H9 (cell line): Measurements from ENCODE around the gene PPP1R14B. TPM values are rescaled to one million over a fixed set of nuclear protein-coding genes. Genes with fewer than 3 reads are reported as not detected.

ENCODE experiments used
- DNase-seq: peaks from one replicate; pipeline ENCODE4 v3.0.0-alpha.2; 2017
- H2AFZ ChIP-seq: one replicate; pipeline ENCODE4 v1.6.1; 2013; ENCODE audit warnings: mild to moderate bottlenecking, low read length, control low read depth, moderate library complexity
- H2AK5ac ChIP-seq: 2 replicates; pipeline ENCODE4 v1.6.1; 2013; ENCODE audit warnings: low read length, control low read depth, mixed read lengths; ENCODE audit not compliant: insufficient read length
- H2BK120ac ChIP-seq: one replicate; pipeline ENCODE4 v1.6.1; 2013; ENCODE audit warnings: low read depth, mild to moderate bottlenecking, low read length, control low read depth, inconsistent platforms; ENCODE audit not compliant: poor library complexity, severe bottlenecking
- H2BK12ac ChIP-seq: 2 replicates; pipeline ENCODE4 v1.6.1; 2013; ENCODE audit warnings: low read length, control low read depth, mixed read lengths, low read depth; ENCODE audit not compliant: insufficient read length
- H2BK15ac ChIP-seq: 2 replicates; pipeline ENCODE4 v1.6.1; 2013; ENCODE audit warnings: low read depth, low read length, control low read depth
- H2BK20ac ChIP-seq: one replicate; pipeline ENCODE4 v1.6.1; 2013; ENCODE audit warnings: low read depth, mild to moderate bottlenecking, low read length, control low read depth, inconsistent platforms; ENCODE audit not compliant: poor library complexity, severe bottlenecking
- H2BK5ac ChIP-seq: 2 replicates; pipeline ENCODE4 v1.6.1; 2013; ENCODE audit warnings: low read length, control low read depth, mixed read lengths; ENCODE audit not compliant: insufficient read length
- H3K14ac ChIP-seq: 2 replicates; pipeline ENCODE4 v1.6.1; 2013; ENCODE audit warnings: low read length, control low read depth; ENCODE audit not compliant: insufficient read depth
- H3K18ac ChIP-seq: 2 replicates; pipeline ENCODE4 v1.6.1; 2013; ENCODE audit warnings: low read depth, mild to moderate bottlenecking, mixed read lengths, low read length, control low read depth; ENCODE audit not compliant: insufficient read length
- H3K23ac ChIP-seq: 2 replicates; pipeline ENCODE4 v1.6.1; 2013; ENCODE audit warnings: low read length, control low read depth, mixed read lengths, low read depth; ENCODE audit not compliant: insufficient read length
- H3K23me2 ChIP-seq: 2 replicates; pipeline ENCODE4 v1.6.1; 2013; ENCODE audit warnings: low read depth, mild to moderate bottlenecking, mixed read lengths, low read length, control low read depth; ENCODE audit not compliant: insufficient read length, poor library complexity, severe bottlenecking
- H3K27ac ChIP-seq: 2 replicates; pipeline ENCODE4 v1.5.1; 2013; ENCODE audit warnings: low read length, control low read depth, mixed read lengths, low read depth; ENCODE audit not compliant: insufficient read length
- H3K27me3 ChIP-seq: 2 replicates; pipeline ENCODE4 v1.6.1; 2013; ENCODE audit warnings: low read length, control low read depth, inconsistent platforms; ENCODE audit not compliant: insufficient read depth
- H3K4ac ChIP-seq: 2 replicates; pipeline ENCODE4 v1.6.1; 2013; ENCODE audit warnings: low read depth, mild to moderate bottlenecking, control low read depth, inconsistent platforms, low read length, moderate library complexity
- H3K4me1 ChIP-seq: 2 replicates; pipeline ENCODE4 v1.6.1; 2013; ENCODE audit warnings: low read length, control low read depth, inconsistent platforms; ENCODE audit not compliant: insufficient read depth
- H3K4me2 ChIP-seq: 2 replicates; pipeline ENCODE4 v1.6.1; 2013; ENCODE audit warnings: low read length, control low read depth, mixed read lengths; ENCODE audit not compliant: insufficient read length, insufficient read depth
- H3K56ac ChIP-seq: 2 replicates; pipeline ENCODE4 v1.6.1; 2013; ENCODE audit warnings: low read depth, mild to moderate bottlenecking, mixed read lengths, low read length, control low read depth; ENCODE audit not compliant: insufficient read length
- H3K79me1 ChIP-seq: 2 replicates; pipeline ENCODE4 v1.6.1; 2013; ENCODE audit warnings: low read depth, mild to moderate bottlenecking, moderate library complexity, low read length, control low read depth, inconsistent platforms; ENCODE audit not compliant: insufficient read depth, poor library complexity, severe bottlenecking
- H3K79me2 ChIP-seq: 2 replicates; pipeline ENCODE4 v1.6.1; 2013; ENCODE audit warnings: low read length, control low read depth, inconsistent platforms; ENCODE audit not compliant: insufficient read depth
- H3K9ac ChIP-seq: 2 replicates; pipeline ENCODE4 v1.6.1; 2013; ENCODE audit warnings: low read length, control low read depth, mixed read lengths; ENCODE audit not compliant: insufficient read length; ENCODE audit errors: extremely low read depth
- H3K9me3 ChIP-seq: one replicate; pipeline ENCODE4 v1.6.1; 2013; ENCODE audit warnings: low read depth, low read length, inconsistent platforms; ENCODE audit not compliant: control insufficient read depth
- H3T11ph ChIP-seq: one replicate; pipeline ENCODE4 v1.6.1; 2013; ENCODE audit warnings: mild to moderate bottlenecking, low read length, control low read depth, inconsistent platforms
- H4K20me1 ChIP-seq: one replicate; pipeline ENCODE4 v1.6.1; 2013; ENCODE audit not compliant: control insufficient read depth, insufficient read length, insufficient read depth
- H4K5ac ChIP-seq: 2 replicates; pipeline ENCODE4 v1.6.1; 2013; ENCODE audit warnings: low read depth, mild to moderate bottlenecking, mixed read lengths, low read length, control low read depth; ENCODE audit not compliant: insufficient read length
- H4K8ac ChIP-seq: replicated peaks from 2 replicates; pipeline ENCODE4 v1.6.1; 2013; ENCODE audit warnings: low read length, control low read depth, mixed read lengths, low read depth; ENCODE audit not compliant: insufficient read length
- H4K91ac ChIP-seq: 2 replicates; pipeline ENCODE4 v1.6.1; 2013; ENCODE audit warnings: low read depth, mild to moderate bottlenecking, moderate library complexity, mixed read lengths, low read length, control low read depth; ENCODE audit not compliant: insufficient read length
- H3K27ac Mint-ChIP-seq, 3 experiments: 2 replicates in 2 of 3; 3 replicates in 1 of 3; pipeline ENCODE4 v1.8.0; 2020 to 2021; ENCODE audit warnings: mixed read lengths in 3 of 3, mild to moderate bottlenecking in 1 of 3, moderate library complexity in 1 of 3
- H3K27me3 Mint-ChIP-seq: 2 replicates; pipeline ENCODE4 v1.8.0; 2021; ENCODE audit warnings: low read depth, mild to moderate bottlenecking, moderate library complexity, mixed read lengths
- H3K36me3 Mint-ChIP-seq, 3 experiments: 2 replicates in 2 of 3; 3 replicates in 1 of 3; pipeline ENCODE4 v1.8.0; 2020 to 2021; ENCODE audit warnings: low read depth in 3 of 3, mixed read lengths in 3 of 3; ENCODE audit not compliant: insufficient read depth in 1 of 3
- H3K4me1 Mint-ChIP-seq, 2 experiments: 2 replicates each; pipeline ENCODE4 v1.8.0; 2020; ENCODE audit warnings: mixed read lengths in 2 of 2
- H3K4me3 Mint-ChIP-seq, 2 experiments: 2 replicates in 1 of 2; 3 replicates in 1 of 2; pipeline ENCODE4 v1.8.0; 2020 to 2021; ENCODE audit warnings: mild to moderate bottlenecking in 2 of 2, mixed read lengths in 2 of 2, moderate library complexity in 1 of 2
- H3K9me3 Mint-ChIP-seq, 2 experiments: 2 replicates in 1 of 2; 3 replicates in 1 of 2; pipeline ENCODE4 v1.8.0; 2020; ENCODE audit warnings: mild to moderate bottlenecking in 2 of 2, mixed read lengths in 2 of 2, moderate library complexity in 1 of 2
- WGBS: extraction: QIAGEN DNeasy Blood & Tissue Kit; methylation state at CpG from one replicate; pipeline ENCODE4 v1.1.7; 2013; ENCODE audit warnings: missing lambda C conversion rate, low lambda C conversion rate, mixed read lengths; ENCODE audit not compliant: insufficient read length; ENCODE audit errors: extremely low coverage; 5-methylcytosine and 5-hydroxymethylcytosine counted together
- total RNA-seq: library from RNA; stranded (reverse); gene quantifications from 2 replicates; pipeline ENCODE4 v1.2.1, GENCODE V29; 2021
- TF ChIP-seq, protein P1 (sequence below): fragments of 200-600 bp; sonication (generic); conservative IDR thresholded peaks from 3 replicates; pipeline ENCODE4 v1.8.0; 2021; ENCODE audit warnings: antibody characterized with exemption, mild to moderate bottlenecking

PPP1R14B gene
- total RNA-seq, 1 experiment from 2014 or later: 358 TPM

DNA sequence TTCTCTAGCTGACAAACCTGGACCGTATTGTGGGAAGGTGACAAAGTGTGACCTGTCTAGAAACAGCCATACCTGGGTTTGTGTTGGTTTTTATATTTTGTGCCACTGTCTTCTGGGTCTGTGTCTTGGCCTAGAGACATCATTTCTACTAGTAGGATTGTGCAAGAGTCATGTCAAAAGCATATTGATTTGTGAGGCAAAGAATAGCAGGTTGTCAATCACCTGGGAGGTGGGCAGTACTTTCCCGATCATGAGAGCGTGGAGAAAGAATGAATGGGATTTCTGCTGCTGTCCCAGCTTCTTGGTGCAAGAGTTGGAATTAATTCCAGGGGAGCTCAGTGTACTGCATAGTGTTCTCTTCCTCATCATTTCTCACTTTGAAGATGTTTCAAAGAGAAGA is 45.2 kb downstream of the PPP1R14B start:
- Histone ChIP-seq H2BK5ac (no peak overlapping the region), H3K56ac (no peak overlapping the region), H3K9ac (no peak overlapping the region), H4K8ac (no peak overlapping the region), H2BK120ac (no peak overlapping the region), H3K18ac (no peak overlapping the region), H3K4ac (no peak overlapping the region), H2AK5ac (no peak overlapping the region), H3K23me2 (no peaks in the 10 kb centered on the region), H2BK12ac (no peak overlapping the region), H2AFZ (no peak overlapping the region), H3K27ac (no peak overlapping the region), H4K91ac (no peak overlapping the region), H2BK15ac (no peak overlapping the region), H4K5ac (no peak overlapping the region), H4K20me1 (no peaks in the 10 kb centered on the region), H2BK20ac (no peak overlapping the region), H3K4me2 (no peak overlapping the region), H3K23ac (no peak overlapping the region), H3T11ph (no peak overlapping the region), H3K27me3 (no peaks in the 10 kb centered on the region), H3K79me2 (no peaks in the 10 kb centered on the region), H3K79me1 (no peaks in the 10 kb centered on the region), H3K4me1 (no peaks in the 10 kb centered on the region), H3K14ac (no peak overlapping the region), H3K9me3 (no peaks in the 10 kb centered on the region)
- Mint-ChIP-seq H3K4me1 (peaks cover 13 to 14% of the 10 kb centered on the region in 2 experiments), H3K36me3 (peaks cover 57 to 95% (median 89%) of the 10 kb centered on the region in 3 experiments; a peak in 6 of 7 replicates), H3K27me3 (no peaks in the 10 kb centered on the region), H3K27ac (no peak overlapping the region), H3K9me3 (no peaks in the 10 kb centered on the region; a peak in 1 of 5 replicates), H3K4me3 (no peak overlapping the region)
- TF ChIP-seq, protein P1, sequence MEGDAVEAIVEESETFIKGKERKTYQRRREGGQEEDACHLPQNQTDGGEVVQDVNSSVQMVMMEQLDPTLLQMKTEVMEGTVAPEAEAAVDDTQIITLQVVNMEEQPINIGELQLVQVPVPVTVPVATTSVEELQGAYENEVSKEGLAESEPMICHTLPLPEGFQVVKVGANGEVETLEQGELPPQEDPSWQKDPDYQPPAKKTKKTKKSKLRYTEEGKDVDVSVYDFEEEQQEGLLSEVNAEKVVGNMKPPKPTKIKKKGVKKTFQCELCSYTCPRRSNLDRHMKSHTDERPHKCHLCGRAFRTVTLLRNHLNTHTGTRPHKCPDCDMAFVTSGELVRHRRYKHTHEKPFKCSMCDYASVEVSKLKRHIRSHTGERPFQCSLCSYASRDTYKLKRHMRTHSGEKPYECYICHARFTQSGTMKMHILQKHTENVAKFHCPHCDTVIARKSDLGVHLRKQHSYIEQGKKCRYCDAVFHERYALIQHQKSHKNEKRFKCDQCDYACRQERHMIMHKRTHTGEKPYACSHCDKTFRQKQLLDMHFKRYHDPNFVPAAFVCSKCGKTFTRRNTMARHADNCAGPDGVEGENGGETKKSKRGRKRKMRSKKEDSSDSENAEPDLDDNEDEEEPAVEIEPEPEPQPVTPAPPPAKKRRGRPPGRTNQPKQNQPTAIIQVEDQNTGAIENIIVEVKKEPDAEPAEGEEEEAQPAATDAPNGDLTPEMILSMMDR: no peak
- no CpG with 5 or more reads among the region's 3 CpGs for WGBS
- DNase-seq: no peak
